H9 (cell line): ENCODE results near the gene DSCAM. TPM values are rescaled to one million over a fixed set of nuclear protein-coding genes. Genes with fewer than 3 reads are reported as not detected.

ENCODE experiments used
- DNase-seq: peaks from one replicate; pipeline ENCODE4 v3.0.0-alpha.2; 2017
- H2AFZ ChIP-seq: one replicate; pipeline ENCODE4 v1.6.1; 2013; ENCODE audit warnings: mild to moderate bottlenecking, low read length, control low read depth, moderate library complexity
- H2AK5ac ChIP-seq: 2 replicates; pipeline ENCODE4 v1.6.1; 2013; ENCODE audit warnings: low read length, control low read depth, mixed read lengths; ENCODE audit not compliant: insufficient read length
- H2BK120ac ChIP-seq: one replicate; pipeline ENCODE4 v1.6.1; 2013; ENCODE audit warnings: low read depth, mild to moderate bottlenecking, low read length, control low read depth, inconsistent platforms; ENCODE audit not compliant: poor library complexity, severe bottlenecking
- H2BK12ac ChIP-seq: 2 replicates; pipeline ENCODE4 v1.6.1; 2013; ENCODE audit warnings: low read length, control low read depth, mixed read lengths, low read depth; ENCODE audit not compliant: insufficient read length
- H2BK15ac ChIP-seq: 2 replicates; pipeline ENCODE4 v1.6.1; 2013; ENCODE audit warnings: low read depth, low read length, control low read depth
- H2BK20ac ChIP-seq: one replicate; pipeline ENCODE4 v1.6.1; 2013; ENCODE audit warnings: low read depth, mild to moderate bottlenecking, low read length, control low read depth, inconsistent platforms; ENCODE audit not compliant: poor library complexity, severe bottlenecking
- H2BK5ac ChIP-seq: 2 replicates; pipeline ENCODE4 v1.6.1; 2013; ENCODE audit warnings: low read length, control low read depth, mixed read lengths; ENCODE audit not compliant: insufficient read length
- H3K14ac ChIP-seq: 2 replicates; pipeline ENCODE4 v1.6.1; 2013; ENCODE audit warnings: low read length, control low read depth; ENCODE audit not compliant: insufficient read depth
- H3K18ac ChIP-seq: 2 replicates; pipeline ENCODE4 v1.6.1; 2013; ENCODE audit warnings: low read depth, mild to moderate bottlenecking, mixed read lengths, low read length, control low read depth; ENCODE audit not compliant: insufficient read length
- H3K23ac ChIP-seq: 2 replicates; pipeline ENCODE4 v1.6.1; 2013; ENCODE audit warnings: low read length, control low read depth, mixed read lengths, low read depth; ENCODE audit not compliant: insufficient read length
- H3K23me2 ChIP-seq: 2 replicates; pipeline ENCODE4 v1.6.1; 2013; ENCODE audit warnings: low read depth, mild to moderate bottlenecking, mixed read lengths, low read length, control low read depth; ENCODE audit not compliant: insufficient read length, poor library complexity, severe bottlenecking
- H3K27ac ChIP-seq: 2 replicates; pipeline ENCODE4 v1.5.1; 2013; ENCODE audit warnings: low read length, control low read depth, mixed read lengths, low read depth; ENCODE audit not compliant: insufficient read length
- H3K27me3 ChIP-seq: 2 replicates; pipeline ENCODE4 v1.6.1; 2013; ENCODE audit warnings: low read length, control low read depth, inconsistent platforms; ENCODE audit not compliant: insufficient read depth
- H3K4ac ChIP-seq: 2 replicates; pipeline ENCODE4 v1.6.1; 2013; ENCODE audit warnings: low read depth, mild to moderate bottlenecking, control low read depth, inconsistent platforms, low read length, moderate library complexity
- H3K4me1 ChIP-seq: 2 replicates; pipeline ENCODE4 v1.6.1; 2013; ENCODE audit warnings: low read length, control low read depth, inconsistent platforms; ENCODE audit not compliant: insufficient read depth
- H3K4me2 ChIP-seq: 2 replicates; pipeline ENCODE4 v1.6.1; 2013; ENCODE audit warnings: low read length, control low read depth, mixed read lengths; ENCODE audit not compliant: insufficient read length, insufficient read depth
- H3K56ac ChIP-seq: 2 replicates; pipeline ENCODE4 v1.6.1; 2013; ENCODE audit warnings: low read depth, mild to moderate bottlenecking, mixed read lengths, low read length, control low read depth; ENCODE audit not compliant: insufficient read length
- H3K79me1 ChIP-seq: 2 replicates; pipeline ENCODE4 v1.6.1; 2013; ENCODE audit warnings: low read depth, mild to moderate bottlenecking, moderate library complexity, low read length, control low read depth, inconsistent platforms; ENCODE audit not compliant: insufficient read depth, poor library complexity, severe bottlenecking
- H3K79me2 ChIP-seq: 2 replicates; pipeline ENCODE4 v1.6.1; 2013; ENCODE audit warnings: low read length, control low read depth, inconsistent platforms; ENCODE audit not compliant: insufficient read depth
- H3K9ac ChIP-seq: 2 replicates; pipeline ENCODE4 v1.6.1; 2013; ENCODE audit warnings: low read length, control low read depth, mixed read lengths; ENCODE audit not compliant: insufficient read length; ENCODE audit errors: extremely low read depth
- H3K9me3 ChIP-seq: one replicate; pipeline ENCODE4 v1.6.1; 2013; ENCODE audit warnings: low read depth, low read length, inconsistent platforms; ENCODE audit not compliant: control insufficient read depth
- H3T11ph ChIP-seq: one replicate; pipeline ENCODE4 v1.6.1; 2013; ENCODE audit warnings: mild to moderate bottlenecking, low read length, control low read depth, inconsistent platforms
- H4K20me1 ChIP-seq: one replicate; pipeline ENCODE4 v1.6.1; 2013; ENCODE audit not compliant: control insufficient read depth, insufficient read length, insufficient read depth
- H4K5ac ChIP-seq: 2 replicates; pipeline ENCODE4 v1.6.1; 2013; ENCODE audit warnings: low read depth, mild to moderate bottlenecking, mixed read lengths, low read length, control low read depth; ENCODE audit not compliant: insufficient read length
- H4K8ac ChIP-seq: replicated peaks from 2 replicates; pipeline ENCODE4 v1.6.1; 2013; ENCODE audit warnings: low read length, control low read depth, mixed read lengths, low read depth; ENCODE audit not compliant: insufficient read length
- H4K91ac ChIP-seq: 2 replicates; pipeline ENCODE4 v1.6.1; 2013; ENCODE audit warnings: low read depth, mild to moderate bottlenecking, moderate library complexity, mixed read lengths, low read length, control low read depth; ENCODE audit not compliant: insufficient read length
- H3K27ac Mint-ChIP-seq, 3 experiments: 2 replicates in 2 of 3; 3 replicates in 1 of 3; pipeline ENCODE4 v1.8.0; 2020 to 2021; ENCODE audit warnings: mixed read lengths in 3 of 3, mild to moderate bottlenecking in 1 of 3, moderate library complexity in 1 of 3
- H3K27me3 Mint-ChIP-seq: 2 replicates; pipeline ENCODE4 v1.8.0; 2021; ENCODE audit warnings: low read depth, mild to moderate bottlenecking, moderate library complexity, mixed read lengths
- H3K36me3 Mint-ChIP-seq, 3 experiments: 2 replicates in 2 of 3; 3 replicates in 1 of 3; pipeline ENCODE4 v1.8.0; 2020 to 2021; ENCODE audit warnings: low read depth in 3 of 3, mixed read lengths in 3 of 3; ENCODE audit not compliant: insufficient read depth in 1 of 3
- H3K4me1 Mint-ChIP-seq, 2 experiments: 2 replicates each; pipeline ENCODE4 v1.8.0; 2020; ENCODE audit warnings: mixed read lengths in 2 of 2
- H3K4me3 Mint-ChIP-seq, 2 experiments: 2 replicates in 1 of 2; 3 replicates in 1 of 2; pipeline ENCODE4 v1.8.0; 2020 to 2021; ENCODE audit warnings: mild to moderate bottlenecking in 2 of 2, mixed read lengths in 2 of 2, moderate library complexity in 1 of 2
- H3K9me3 Mint-ChIP-seq, 2 experiments: 2 replicates in 1 of 2; 3 replicates in 1 of 2; pipeline ENCODE4 v1.8.0; 2020; ENCODE audit warnings: mild to moderate bottlenecking in 2 of 2, mixed read lengths in 2 of 2, moderate library complexity in 1 of 2
- WGBS: extraction: QIAGEN DNeasy Blood & Tissue Kit; methylation state at CpG from one replicate; pipeline ENCODE4 v1.1.7; 2013; ENCODE audit warnings: missing lambda C conversion rate, low lambda C conversion rate, mixed read lengths; ENCODE audit not compliant: insufficient read length; ENCODE audit errors: extremely low coverage; 5-methylcytosine and 5-hydroxymethylcytosine counted together
- total RNA-seq: library from RNA; stranded (reverse); gene quantifications from 2 replicates; pipeline ENCODE4 v1.2.1, GENCODE V29; 2021
- TF ChIP-seq, protein P1 (sequence below): fragments of 200-600 bp; sonication (generic); conservative IDR thresholded peaks from 3 replicates; pipeline ENCODE4 v1.8.0; 2021; ENCODE audit warnings: antibody characterized with exemption, mild to moderate bottlenecking

Gene DSCAM
- total RNA-seq, 1 experiment from 2014 or later: 0.17 TPM

DNA sequence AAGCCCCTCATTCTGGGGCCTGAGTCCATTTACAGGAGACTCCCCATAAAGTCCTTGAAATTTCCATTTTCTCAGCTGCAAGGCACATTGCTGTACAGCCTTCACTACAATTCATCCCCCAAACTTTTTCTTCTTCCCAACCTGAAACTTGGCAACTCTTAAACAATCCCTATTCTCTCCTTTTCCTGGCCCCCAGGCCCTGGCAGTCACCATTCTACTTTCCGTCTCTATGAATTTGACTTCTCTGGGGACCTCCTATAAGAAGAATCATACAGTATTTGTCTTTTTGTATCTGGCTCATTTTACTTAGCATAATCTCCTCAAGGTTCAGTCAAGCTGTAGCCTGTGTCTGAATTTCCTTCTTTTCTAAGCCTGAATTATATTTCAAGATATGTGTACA, 646.8 kb downstream of the DSCAM start:
- H2BK120ac ChIP-seq: no peak overlapping the region
- H3K56ac ChIP-seq: no peak overlapping the region
- H3K23me2 ChIP-seq: no peaks in the 10 kb centered on the region
- no peak overlapping the region for H4K91ac ChIP-seq
- H3K36me3 Mint-ChIP-seq: peaks cover 0 to 3% (median 0%) of the 10 kb centered on the region in 3 experiments; a peak in 1 of 7 replicates
- no peaks in the 10 kb centered on the region for H3K27me3 Mint-ChIP-seq
- H3K4me1 Mint-ChIP-seq: peaks cover 6 to 8% of the 10 kb centered on the region in 2 experiments; a peak in 3 of 4 replicates
- no peak overlapping the region for H3K14ac ChIP-seq
- H2BK12ac ChIP-seq: no peak overlapping the region
- no peak overlapping the region for H3K4ac ChIP-seq
- 0 out of 5 replicates have a peak, but pooled peaks cover 0 to 3% of the 10 kb centered on the region in 2 experiments for H3K9me3 Mint-ChIP-seq
- no peak overlapping the region for H3T11ph ChIP-seq
- H3K18ac ChIP-seq: no peak overlapping the region
- H4K20me1 ChIP-seq: no peaks in the 10 kb centered on the region
- no peak overlapping the region for H2BK20ac ChIP-seq
- H3K27ac ChIP-seq: no peak overlapping the region
- no peaks in the 10 kb centered on the region for H3K9me3 ChIP-seq
- H3K79me2 ChIP-seq: no peaks in the 10 kb centered on the region
- H2AK5ac ChIP-seq: no peak overlapping the region
- no peak overlapping the region for H3K9ac ChIP-seq
- DNase-seq: no peak
- WGBS: no CpG with 5 or more reads among the region's 1 CpG
- H2AFZ ChIP-seq: no peak overlapping the region
- H2BK5ac ChIP-seq: no peak overlapping the region
- no peak overlapping the region for H3K23ac ChIP-seq
- H4K8ac ChIP-seq: no peak overlapping the region
- H3K27me3 ChIP-seq: no peaks in the 10 kb centered on the region
- H2BK15ac ChIP-seq: no peak overlapping the region
- no peaks in the 10 kb centered on the region for H3K79me1 ChIP-seq
- H3K4me2 ChIP-seq: no peak overlapping the region
- no peak overlapping the region for H4K5ac ChIP-seq
- TF ChIP-seq, protein P1, sequence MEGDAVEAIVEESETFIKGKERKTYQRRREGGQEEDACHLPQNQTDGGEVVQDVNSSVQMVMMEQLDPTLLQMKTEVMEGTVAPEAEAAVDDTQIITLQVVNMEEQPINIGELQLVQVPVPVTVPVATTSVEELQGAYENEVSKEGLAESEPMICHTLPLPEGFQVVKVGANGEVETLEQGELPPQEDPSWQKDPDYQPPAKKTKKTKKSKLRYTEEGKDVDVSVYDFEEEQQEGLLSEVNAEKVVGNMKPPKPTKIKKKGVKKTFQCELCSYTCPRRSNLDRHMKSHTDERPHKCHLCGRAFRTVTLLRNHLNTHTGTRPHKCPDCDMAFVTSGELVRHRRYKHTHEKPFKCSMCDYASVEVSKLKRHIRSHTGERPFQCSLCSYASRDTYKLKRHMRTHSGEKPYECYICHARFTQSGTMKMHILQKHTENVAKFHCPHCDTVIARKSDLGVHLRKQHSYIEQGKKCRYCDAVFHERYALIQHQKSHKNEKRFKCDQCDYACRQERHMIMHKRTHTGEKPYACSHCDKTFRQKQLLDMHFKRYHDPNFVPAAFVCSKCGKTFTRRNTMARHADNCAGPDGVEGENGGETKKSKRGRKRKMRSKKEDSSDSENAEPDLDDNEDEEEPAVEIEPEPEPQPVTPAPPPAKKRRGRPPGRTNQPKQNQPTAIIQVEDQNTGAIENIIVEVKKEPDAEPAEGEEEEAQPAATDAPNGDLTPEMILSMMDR: no peak
- no peak overlapping the region for H3K27ac Mint-ChIP-seq
- H3K4me1 ChIP-seq: no peaks in the 10 kb centered on the region
- no peak overlapping the region for H3K4me3 Mint-ChIP-seq
